Ishikawa (cell line): Measurements from ENCODE around the gene ATAD3B.

ENCODE experiments used
- CEBPB ChIP-seq: IDR thresholded peaks from 2 replicates; pipeline ENCODE4 v1.6.1; 2012
- CREB1 ChIP-seq: IDR thresholded peaks from 2 replicates; pipeline ENCODE4 v1.6.1; 2012; ENCODE audit warnings: low read depth
- EGR1 ChIP-seq: IDR thresholded peaks from 2 replicates; pipeline ENCODE4 v1.6.1; 2012
- EP300 ChIP-seq: IDR thresholded peaks from 2 replicates; pipeline ENCODE4 v1.6.1; 2012; ENCODE audit warnings: borderline replicate concordance
- FOXM1 ChIP-seq: IDR thresholded peaks from 2 replicates; pipeline ENCODE4 v1.6.1; 2012; ENCODE audit warnings: low read depth, borderline replicate concordance
- NFIC ChIP-seq: IDR thresholded peaks from 2 replicates; pipeline ENCODE4 v1.6.1; 2012
- RAD21 ChIP-seq: IDR thresholded peaks from 2 replicates; pipeline ENCODE4 v1.6.1; 2012; ENCODE audit warnings: low read depth
- TAF1 ChIP-seq: IDR thresholded peaks from 2 replicates; pipeline ENCODE4 v1.6.1; 2012; ENCODE audit warnings: low read depth, mild to moderate bottlenecking
- TCF12 ChIP-seq: IDR thresholded peaks from 2 replicates; pipeline ENCODE4 v1.6.1; 2012; ENCODE audit warnings: low read depth
- TEAD4 ChIP-seq: IDR thresholded peaks from 2 replicates; pipeline ENCODE4 v1.6.1; 2012
- YY1 ChIP-seq: IDR thresholded peaks from 2 replicates; pipeline ENCODE4 v1.6.1; 2012; ENCODE audit warnings: low read depth
- ZBTB7A ChIP-seq: IDR thresholded peaks from 2 replicates; pipeline ENCODE4 v1.6.1; 2012; ENCODE audit warnings: low read depth
- TF ChIP-seq, protein P1 (sequence below): IDR thresholded peaks from 2 replicates; pipeline ENCODE4 v1.6.1; 2012
- TF ChIP-seq, protein P2 (sequence below): IDR thresholded peaks from 2 replicates; pipeline ENCODE4 v1.6.1; 2012; ENCODE audit warnings: low read depth, mild to moderate bottlenecking
- TF ChIP-seq, protein P3 (sequence below): IDR thresholded peaks from 2 replicates; pipeline ENCODE4 v1.6.1; 2012

The ATAD3B gene

DNA sequence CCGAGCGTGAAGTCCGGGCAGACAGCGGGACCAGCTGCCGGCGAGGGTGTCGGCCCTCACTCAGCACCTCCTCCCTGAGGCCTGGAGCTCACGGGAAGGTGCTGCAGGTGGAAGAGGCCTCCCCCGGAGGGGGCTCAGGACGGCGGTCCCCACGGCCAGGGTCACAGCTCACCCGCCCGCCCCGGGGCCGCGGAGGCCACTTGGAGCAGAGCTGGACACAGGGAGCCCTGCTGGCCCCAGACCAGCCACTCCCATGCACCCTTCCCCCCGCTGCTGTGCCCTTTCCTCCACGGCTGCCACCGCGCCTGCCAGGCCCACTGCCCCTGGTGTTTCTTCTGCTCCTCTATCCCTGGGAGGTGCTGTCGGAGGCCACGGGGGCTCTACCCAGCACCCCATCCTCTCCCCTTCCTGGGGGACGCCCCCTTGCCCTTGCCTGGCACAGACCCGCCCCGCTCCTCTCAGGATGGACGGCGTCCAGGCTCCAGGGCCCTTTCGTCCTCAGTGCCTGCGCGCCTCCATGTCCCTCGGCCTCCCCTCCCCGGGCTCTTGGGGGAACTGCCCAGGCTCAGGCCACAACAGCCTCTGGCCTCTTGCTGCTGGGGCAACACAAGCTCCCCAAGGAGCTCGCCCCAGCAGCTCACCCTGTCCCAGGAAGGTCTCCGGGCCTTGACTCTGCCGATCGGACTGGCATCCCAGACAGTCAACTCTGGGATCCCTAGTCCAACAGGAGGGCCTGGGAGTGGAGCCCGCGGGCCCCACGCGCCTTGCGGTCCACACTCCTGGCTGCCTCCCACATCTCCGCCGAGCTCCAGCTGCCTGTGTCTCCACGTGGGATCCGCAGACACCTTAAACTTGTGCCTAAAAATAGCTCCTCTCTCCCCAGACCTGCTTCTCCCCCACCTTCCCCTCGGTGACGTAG is 64.7 kb downstream of the ATAD3B start:
- no peak for TF ChIP-seq YY1
- no peak for TF ChIP-seq CEBPB
- no peak for TF ChIP-seq TAF1
- TF ChIP-seq CREB1 = no peak
- no peak for TF ChIP-seq EP300
- TF ChIP-seq FOXM1 = no peak
- no peak for TF ChIP-seq NFIC
- TF ChIP-seq, protein P1, sequence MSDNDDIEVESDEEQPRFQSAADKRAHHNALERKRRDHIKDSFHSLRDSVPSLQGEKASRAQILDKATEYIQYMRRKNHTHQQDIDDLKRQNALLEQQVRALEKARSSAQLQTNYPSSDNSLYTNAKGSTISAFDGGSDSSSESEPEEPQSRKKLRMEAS = no peak
- no peak for TF ChIP-seq TCF12
- no peak for TF ChIP-seq TEAD4
- TF ChIP-seq RAD21 = no peak
- TF ChIP-seq, protein P2, sequence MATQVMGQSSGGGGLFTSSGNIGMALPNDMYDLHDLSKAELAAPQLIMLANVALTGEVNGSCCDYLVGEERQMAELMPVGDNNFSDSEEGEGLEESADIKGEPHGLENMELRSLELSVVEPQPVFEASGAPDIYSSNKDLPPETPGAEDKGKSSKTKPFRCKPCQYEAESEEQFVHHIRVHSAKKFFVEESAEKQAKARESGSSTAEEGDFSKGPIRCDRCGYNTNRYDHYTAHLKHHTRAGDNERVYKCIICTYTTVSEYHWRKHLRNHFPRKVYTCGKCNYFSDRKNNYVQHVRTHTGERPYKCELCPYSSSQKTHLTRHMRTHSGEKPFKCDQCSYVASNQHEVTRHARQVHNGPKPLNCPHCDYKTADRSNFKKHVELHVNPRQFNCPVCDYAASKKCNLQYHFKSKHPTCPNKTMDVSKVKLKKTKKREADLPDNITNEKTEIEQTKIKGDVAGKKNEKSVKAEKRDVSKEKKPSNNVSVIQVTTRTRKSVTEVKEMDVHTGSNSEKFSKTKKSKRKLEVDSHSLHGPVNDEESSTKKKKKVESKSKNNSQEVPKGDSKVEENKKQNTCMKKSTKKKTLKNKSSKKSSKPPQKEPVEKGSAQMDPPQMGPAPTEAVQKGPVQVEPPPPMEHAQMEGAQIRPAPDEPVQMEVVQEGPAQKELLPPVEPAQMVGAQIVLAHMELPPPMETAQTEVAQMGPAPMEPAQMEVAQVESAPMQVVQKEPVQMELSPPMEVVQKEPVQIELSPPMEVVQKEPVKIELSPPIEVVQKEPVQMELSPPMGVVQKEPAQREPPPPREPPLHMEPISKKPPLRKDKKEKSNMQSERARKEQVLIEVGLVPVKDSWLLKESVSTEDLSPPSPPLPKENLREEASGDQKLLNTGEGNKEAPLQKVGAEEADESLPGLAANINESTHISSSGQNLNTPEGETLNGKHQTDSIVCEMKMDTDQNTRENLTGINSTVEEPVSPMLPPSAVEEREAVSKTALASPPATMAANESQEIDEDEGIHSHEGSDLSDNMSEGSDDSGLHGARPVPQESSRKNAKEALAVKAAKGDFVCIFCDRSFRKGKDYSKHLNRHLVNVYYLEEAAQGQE = no peak
- TF ChIP-seq, protein P3, sequence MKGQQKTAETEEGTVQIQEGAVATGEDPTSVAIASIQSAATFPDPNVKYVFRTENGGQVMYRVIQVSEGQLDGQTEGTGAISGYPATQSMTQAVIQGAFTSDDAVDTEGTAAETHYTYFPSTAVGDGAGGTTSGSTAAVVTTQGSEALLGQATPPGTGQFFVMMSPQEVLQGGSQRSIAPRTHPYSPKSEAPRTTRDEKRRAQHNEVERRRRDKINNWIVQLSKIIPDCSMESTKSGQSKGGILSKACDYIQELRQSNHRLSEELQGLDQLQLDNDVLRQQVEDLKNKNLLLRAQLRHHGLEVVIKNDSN = no peak
- TF ChIP-seq EGR1 = no peak
- no peak for TF ChIP-seq ZBTB7A

DNA sequence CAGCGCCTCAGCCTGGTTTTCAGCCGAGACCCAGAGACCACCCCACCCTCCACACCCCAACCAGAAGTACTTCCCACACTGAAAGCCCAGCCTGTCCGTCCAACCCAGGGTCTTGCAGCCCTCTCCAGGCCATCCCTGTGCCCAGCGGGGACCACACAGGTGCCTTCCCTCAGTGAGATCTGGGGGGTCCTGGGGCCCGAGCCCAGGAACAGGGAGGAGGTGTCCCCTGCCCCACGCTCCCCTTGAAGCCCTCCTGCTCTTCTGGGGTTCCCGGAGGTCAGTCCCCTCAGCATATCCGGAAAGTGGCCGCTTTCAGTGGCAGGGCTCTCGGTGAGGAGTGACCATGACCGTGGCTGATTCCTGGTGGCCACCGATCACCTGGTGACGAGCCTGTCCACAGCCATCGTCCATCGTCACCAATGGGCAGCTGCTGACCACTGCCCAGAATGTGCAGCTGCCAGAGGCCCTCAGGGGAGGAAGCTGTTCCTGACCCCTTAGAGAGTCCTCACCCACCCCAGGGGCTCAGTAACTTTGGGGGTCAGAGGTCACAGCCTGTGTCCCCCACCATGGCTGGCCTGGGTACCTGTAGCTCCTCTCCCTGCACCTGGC is 65.5 kb downstream of the ATAD3B start:
- TF ChIP-seq RAD21 (no peak), NFIC (no peak), TCF12 (no peak), EP300 (no peak)

DNA sequence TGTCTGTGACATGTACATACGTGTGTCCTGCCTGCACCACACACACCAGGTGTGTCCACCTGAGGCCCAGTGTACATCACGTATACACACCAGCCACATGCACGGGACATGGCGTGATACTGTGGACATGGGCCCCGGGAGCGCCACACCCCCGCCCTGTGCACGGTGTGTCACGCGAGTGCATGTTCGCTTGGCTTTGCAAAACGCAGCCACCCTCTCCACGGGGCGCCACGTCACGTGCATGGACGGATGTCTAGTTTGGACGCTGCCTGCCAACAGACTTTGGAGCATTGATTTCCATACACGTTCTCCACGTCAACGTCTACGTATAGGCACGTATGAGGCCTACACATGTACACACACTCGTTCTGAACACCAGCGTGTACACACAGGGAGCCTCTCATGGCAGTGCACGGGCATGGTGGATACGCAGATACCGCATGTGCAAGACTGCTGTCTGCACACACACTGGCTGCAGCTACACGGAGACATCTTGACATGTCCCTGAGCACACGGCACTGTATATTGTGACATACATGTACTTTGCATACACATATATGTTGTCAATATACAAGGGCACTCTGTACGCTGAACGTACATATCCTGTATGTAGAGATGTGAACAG is 66.2 kb downstream of the ATAD3B start:
- TF ChIP-seq EGR1 (no peak), TAF1 (no peak), RAD21 (no peak), FOXM1 (no peak), TCF12 (no peak)
- TF ChIP-seq, protein P3 = no peak

DNA sequence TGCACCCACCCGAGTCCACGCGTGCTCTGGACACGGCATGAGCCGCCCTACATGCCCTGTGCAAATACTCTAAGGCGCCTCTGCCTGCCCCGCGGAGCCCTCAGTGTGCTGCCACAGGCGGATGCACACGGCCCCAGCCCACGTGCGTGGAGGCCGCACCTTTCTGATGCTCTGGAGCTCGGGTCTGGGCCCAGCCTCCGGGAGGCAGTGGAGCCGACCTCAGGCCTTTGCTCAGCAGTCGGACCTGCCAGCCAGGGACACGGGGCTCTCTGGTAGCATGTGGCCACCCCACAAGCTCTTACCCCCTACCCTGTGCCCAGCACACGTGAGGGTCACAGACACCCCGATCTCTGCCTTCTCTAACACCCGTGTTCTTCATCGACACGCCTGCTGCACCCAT is 66.8 kb downstream of the ATAD3B start:
- no peak for TF ChIP-seq EGR1
- TF ChIP-seq, protein P1 = no peak
- TF ChIP-seq, protein P2 = no peak
- TF ChIP-seq FOXM1 = no peak
- TF ChIP-seq CEBPB = no peak
- no peak for TF ChIP-seq TEAD4
- TF ChIP-seq TCF12 = no peak
- TF ChIP-seq EP300 = no peak
- no peak for TF ChIP-seq ZBTB7A
- TF ChIP-seq YY1 = no peak
- no peak for TF ChIP-seq TAF1
- TF ChIP-seq, protein P3 = no peak
- no peak for TF ChIP-seq CREB1
- no peak for TF ChIP-seq RAD21
- TF ChIP-seq NFIC = no peak

DNA sequence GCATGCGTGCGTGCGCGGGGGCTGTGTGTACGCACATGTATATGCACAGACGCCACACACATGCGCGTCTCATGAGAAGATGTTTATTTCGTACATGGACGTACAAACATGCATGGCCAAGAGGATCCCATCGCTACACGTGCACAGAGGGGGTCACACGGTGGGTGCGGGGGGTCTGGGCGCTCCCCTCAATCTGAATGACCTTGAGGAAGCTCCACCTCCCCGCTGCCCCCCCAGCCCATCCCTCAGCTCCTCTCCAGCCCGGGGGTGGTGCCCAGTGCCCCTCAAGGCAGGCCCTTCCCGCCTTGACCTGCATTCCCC is 67.4 kb downstream of the ATAD3B start:
- TF ChIP-seq ZBTB7A (peak; percentile 32; the same call in 1 of the 2 replicates), TAF1 (no peak), CREB1 (no peak)
